SK-N-MC (cell line): ENCODE data around the gene GRAMD1B.

ENCODE experiments used
- EZH2 ChIP-seq: fragments of 200-600 bp; sonication (generic); IDR thresholded peaks from one replicate; pipeline ENCODE4 v1.6.1; 2017; ENCODE audit warnings: antibody characterized with exemption
- POLR2AphosphoS5 ChIP-seq: IDR thresholded peaks from 2 replicates; pipeline ENCODE4 v1.6.1; 2012; ENCODE audit warnings: mild to moderate bottlenecking, low read depth, low read length, borderline replicate concordance

- TF ChIP-seq EZH2 (no peak), POLR2AphosphoS5 (no peak)
Observed at GRCh38 chr11:123531325-123531724, 101.3 kb downstream of the GRAMD1B start.
